Psoas muscle (tissue), 8 donors: Measurements from ENCODE around the gene SFT2D3. TPM values are rescaled to one million over a fixed set of nuclear protein-coding genes. Genes with fewer than 3 reads are reported as not detected.

Experiments
- ATAC-seq, 4 donors: fragments of 200-7000 bp; cut with Tn5 transposase; one replicate each; pipeline ENCODE4 v1.9.1; 2020; ENCODE audit warnings: moderate library complexity in 3 of 4, mild to moderate bottlenecking in 2 of 4
- DNase-seq, 2 donors: peaks; one replicate each; pipeline ENCODE4 v3.0.0-alpha.2; 2020
- H3K27ac ChIP-seq: fragments of 200-600 bp; one replicate; pipeline ENCODE4 v1.8.0; 2022
- H3K27me3 ChIP-seq, 3 donors: fragments of 200-600 bp in 1 of 3; one replicate each; pipeline versions ENCODE4 v1.6.1 to v1.8.0; 2013 to 2022; ENCODE audit warnings: low read length in 2 of 3, mild to moderate bottlenecking in 2 of 3, moderate library complexity in 1 of 3; ENCODE audit not compliant: insufficient read depth in 3 of 3
- H3K36me3 ChIP-seq, 2 donors: fragments of 200-600 bp in 1 of 2; one replicate each; pipeline versions ENCODE4 v1.6.1 to v1.8.0; 2013 to 2022; ENCODE audit warnings: low read depth in 1 of 2, mild to moderate bottlenecking in 1 of 2, moderate library complexity in 1 of 2; ENCODE audit not compliant: insufficient read depth in 1 of 2
- H3K4me1 ChIP-seq: fragments of 200-600 bp; one replicate; pipeline ENCODE4 v1.8.0; 2022
- H3K4me3 ChIP-seq: fragments of 200-600 bp; one replicate; pipeline ENCODE4 v1.8.0; 2022; ENCODE audit warnings: mild to moderate bottlenecking
- H3K9me3 ChIP-seq: fragments of 200-600 bp; one replicate; pipeline ENCODE4 v1.8.0; 2022
- WGBS, 3 donors: extraction: QIAGEN DNeasy Blood & Tissue Kit; methylation state at CpG; one replicate each; pipeline versions ENCODE4 v1.1.6 to v1.1.7; 2013; 5-methylcytosine and 5-hydroxymethylcytosine counted together
- intact Hi-C, 2 donors: fragments of 100-400 bp; cut with DNase I; formaldehyde crosslinking; loops; one replicate each; pipeline versions ENCODE4 v1.11.0 to v1.14.2; 2022
- polyA plus RNA-seq, 3 donors: library from polyadenylated mRNA; stranded (reverse); fragments of 200-250 nt; gene quantifications; one replicate each; pipeline ENCODE4 v1.2.3, GENCODE V29; 2013
- total RNA-seq, 4 donors: library from RNA; stranded (reverse); fragmentation: NEBNext Ultra II Directional in 2 of 4; extraction: Animal tissue kit (Norgen Biotek cat#: 25700) in 2 of 4; gene quantifications; one replicate each; pipeline versions ENCODE4 v1.2.1 to v1.2.4, GENCODE V29; 2021 to 2023
- TF ChIP-seq, protein P1 (sequence below): fragments of 200-600 bp; IDR thresholded peaks from one replicate; pipeline ENCODE4 v1.8.0; 2022; ENCODE audit warnings: antibody characterized with exemption
- donor health status: healthy with polysubstance abuse.
- donor health status: DM: no; HTN: no; CAD: no; lungs with moderate emphysema.
- donor health status: Bipolar disorder and iron deficiency.
- donor health status: healthy.
- donor health status: DM: yes; HTN: yes; CAD: no.
- donor health status: DM: no; HTN: no; CAD: no.
- donor health status: DM: no; HTN: no; CAD: no.
- donor health status: DM: yes; HTN: yes; CAD: no.

Gene SFT2D3
- total and polyA plus RNA-seq, 7 donors, result 1.5 to 4.1 (median 2.2) TPM

DNA sequence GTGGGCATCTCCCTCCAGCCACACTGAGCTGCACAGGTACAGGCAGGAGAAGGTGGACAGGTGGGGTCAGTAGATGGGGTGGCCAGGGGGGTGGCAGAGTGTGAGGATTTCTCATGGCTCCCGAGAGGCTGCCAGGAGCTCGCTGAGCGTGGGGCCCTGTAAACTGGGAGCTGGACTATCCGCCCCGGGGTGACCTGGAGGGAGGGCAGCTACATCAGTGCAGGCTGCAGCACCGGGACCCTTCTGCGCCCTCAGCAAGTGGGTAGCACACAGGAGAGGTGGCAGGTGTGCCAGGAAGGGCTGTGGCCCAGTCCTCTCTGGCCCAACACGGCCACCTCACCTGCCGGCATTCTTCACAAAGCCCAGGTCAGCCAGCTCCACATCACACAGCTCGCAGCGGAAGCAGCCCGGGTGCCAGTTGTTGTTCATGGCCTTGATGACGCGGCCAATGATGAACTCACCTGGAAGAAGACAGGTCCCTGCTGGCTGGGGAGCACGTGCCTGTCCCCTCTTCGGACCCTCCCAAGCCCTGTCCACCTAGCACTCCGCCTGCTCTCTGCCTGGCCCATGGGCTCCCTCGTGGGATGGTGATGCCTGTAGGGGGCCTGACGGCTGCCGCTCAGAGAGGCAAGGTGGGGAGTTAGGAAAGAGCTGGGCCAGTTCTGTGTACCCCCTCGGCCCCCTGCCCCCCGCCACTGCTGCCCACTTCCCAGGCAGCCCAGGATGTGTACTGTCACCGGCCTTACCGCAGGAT, 47.0 kb upstream of the SFT2D3 start:
- ATAC-seq (no peak), DNase-seq (peak; percentile 12 to 43)
- Histone ChIP-seq H3K4me3 (no peak overlapping the region), H3K27me3 (no peaks in the 10 kb centered on the region), H3K27ac (no peak overlapping the region), H3K4me1 (peaks cover 7% of the 10 kb centered on the region), H3K9me3 (no peaks in the 10 kb centered on the region), H3K36me3 (peaks cover 0 to 7% of the 10 kb centered on the region in 2 donors)
- TF ChIP-seq, protein P1, sequence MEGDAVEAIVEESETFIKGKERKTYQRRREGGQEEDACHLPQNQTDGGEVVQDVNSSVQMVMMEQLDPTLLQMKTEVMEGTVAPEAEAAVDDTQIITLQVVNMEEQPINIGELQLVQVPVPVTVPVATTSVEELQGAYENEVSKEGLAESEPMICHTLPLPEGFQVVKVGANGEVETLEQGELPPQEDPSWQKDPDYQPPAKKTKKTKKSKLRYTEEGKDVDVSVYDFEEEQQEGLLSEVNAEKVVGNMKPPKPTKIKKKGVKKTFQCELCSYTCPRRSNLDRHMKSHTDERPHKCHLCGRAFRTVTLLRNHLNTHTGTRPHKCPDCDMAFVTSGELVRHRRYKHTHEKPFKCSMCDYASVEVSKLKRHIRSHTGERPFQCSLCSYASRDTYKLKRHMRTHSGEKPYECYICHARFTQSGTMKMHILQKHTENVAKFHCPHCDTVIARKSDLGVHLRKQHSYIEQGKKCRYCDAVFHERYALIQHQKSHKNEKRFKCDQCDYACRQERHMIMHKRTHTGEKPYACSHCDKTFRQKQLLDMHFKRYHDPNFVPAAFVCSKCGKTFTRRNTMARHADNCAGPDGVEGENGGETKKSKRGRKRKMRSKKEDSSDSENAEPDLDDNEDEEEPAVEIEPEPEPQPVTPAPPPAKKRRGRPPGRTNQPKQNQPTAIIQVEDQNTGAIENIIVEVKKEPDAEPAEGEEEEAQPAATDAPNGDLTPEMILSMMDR, result no peak
- 95 to 97% (median 95%) methylated on average over 23 to 24 of the region's 24 CpGs for WGBS, 3 donors
- intact Hi-C loops, result loop anchor here (10.0 kb wide), 2 partner anchors 119 to 129 kb away; partner anchors contain the start of genes IWS1 (in 1 of the 2) and MYO7B (in 1 of the 2)

DNA sequence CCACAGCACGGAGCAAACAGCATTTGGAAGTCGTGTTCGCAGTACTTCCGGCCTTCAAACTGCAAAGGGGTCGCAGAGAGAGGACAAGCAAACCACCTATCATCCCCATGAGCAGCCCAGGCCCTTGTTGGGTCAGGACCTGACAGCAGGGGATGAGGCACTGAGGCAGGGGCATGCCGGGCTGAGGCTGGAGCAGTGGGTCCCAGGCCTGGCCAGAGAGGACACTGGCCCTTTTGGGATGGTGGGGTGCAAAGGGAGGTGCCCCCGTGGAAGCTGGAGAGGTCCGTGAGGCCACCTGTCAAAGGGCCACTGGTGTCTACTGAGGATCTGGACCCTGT, 46.5 kb upstream of the SFT2D3 start:
- Histone ChIP-seq H3K9me3 (no peaks in the 10 kb centered on the region), H3K4me1 (peaks cover 2% of the 10 kb centered on the region), H3K27me3 (no peaks in the 10 kb centered on the region), H3K27ac (no peak overlapping the region), H3K4me3 (no peak overlapping the region), H3K36me3 (peaks cover 0 to 7% of the 10 kb centered on the region in 2 donors)
- WGBS, 3 donors, result 86 to 92% (median 87%) methylated on average over 8 of the region's 8 CpGs
- intact Hi-C loops, result loop anchor here (10.0 kb wide), 2 partner anchors 120 to 130 kb away; partner anchors contain the start of genes IWS1 (in 1 of the 2) and MYO7B (in 1 of the 2)
- peak; percentile 7 to 32 for DNase-seq
- TF ChIP-seq, protein P1, result no peak
- no peak for ATAC-seq

GRCh38 chr2:127655209-127656073, 45.9 kb upstream of the SFT2D3 start:
- H3K4me3 ChIP-seq, result no peak overlapping the region
- H3K4me1 ChIP-seq, result no peaks in the 10 kb centered on the region
- peaks cover 0 to 7% of the 10 kb centered on the region in 2 donors for H3K36me3 ChIP-seq
- DNase-seq (peak; percentile 8 to 46), ATAC-seq (peak in 1 of 4 donors; percentile 32)
- TF ChIP-seq, protein P1, result no peak
- WGBS, 3 donors, result 57 to 59% (median 59%) methylated on average over 16 of the region's 16 CpGs
- H3K27me3 ChIP-seq, result no peaks in the 10 kb centered on the region
- H3K9me3 ChIP-seq, result no peaks in the 10 kb centered on the region
- intact Hi-C loops, result loop anchor here (10.0 kb wide), 2 partner anchors 121 to 131 kb away; partner anchors contain the start of genes IWS1 (in 1 of the 2) and MYO7B (in 1 of the 2)
- H3K27ac ChIP-seq, result no peak overlapping the region

- no peak for ATAC-seq
- Histone ChIP-seq H3K4me3 (no peak overlapping the region), H3K4me1 (no peaks in the 10 kb centered on the region), H3K36me3 (peaks cover 0 to 7% of the 10 kb centered on the region in 2 donors), H3K27me3 (no peaks in the 10 kb centered on the region), H3K9me3 (no peaks in the 10 kb centered on the region), H3K27ac (no peak overlapping the region)
- DNase-seq, result peak; percentile 5 to 46
- intact Hi-C loops, result loop anchor here (10.0 kb wide), 2 partner anchors 122 to 132 kb away; partner anchors contain the start of genes IWS1 (in 1 of the 2) and MYO7B (in 1 of the 2)
- TF ChIP-seq, protein P1, result no peak
- WGBS, 3 donors, result 89 to 92% (median 91%) methylated on average over 15 of the region's 15 CpGs
Measured at GRCh38 chr2:127656569-127657231, 44.6 kb upstream of the SFT2D3 start.
